Loucy (cell line): ENCODE results near the gene RFXAP.

Experiments
- H2AFZ ChIP-seq: fragments of 200-600 bp; sonication (generic); 2 replicates; pipeline ENCODE4 v1.6.0; 2016; ENCODE audit warnings: antibody characterized with exemption, mild to moderate bottlenecking, low read length, moderate library complexity
- H3F3A ChIP-seq: fragments of 200-600 bp; 2 replicates; pipeline ENCODE4 v1.6.0; 2016; ENCODE audit warnings: antibody characterized with exemption, low read depth, mild to moderate bottlenecking
- H3K27me3 ChIP-seq: fragments of 200-600 bp; sonication (generic); 2 replicates; pipeline ENCODE4 v1.6.1; 2014; ENCODE audit warnings: low read length, mild to moderate bottlenecking; ENCODE audit not compliant: insufficient read depth, poor library complexity, severe bottlenecking
- H3K36me3 ChIP-seq: fragments of 200-600 bp; sonication (generic); 2 replicates; pipeline ENCODE4 v1.6.1; 2016; ENCODE audit warnings: low read length; ENCODE audit not compliant: insufficient read depth
- H3K4me1 ChIP-seq: fragments of 200-600 bp; sonication (generic); 2 replicates; pipeline ENCODE4 v1.5.1; 2014; ENCODE audit warnings: low read length, mild to moderate bottlenecking; ENCODE audit not compliant: insufficient read depth, poor library complexity, severe bottlenecking
- H3K4me2 ChIP-seq: fragments of 200-600 bp; sonication (generic); 2 replicates; pipeline ENCODE4 v1.6.0; 2014; ENCODE audit warnings: antibody characterized with exemption, low read length, low read depth, mild to moderate bottlenecking; ENCODE audit not compliant: poor library complexity, severe bottlenecking
- H3K4me3 ChIP-seq: fragments of 200-600 bp; sonication (generic); 2 replicates; pipeline ENCODE4 v1.5.1; 2014; ENCODE audit warnings: low read length, mild to moderate bottlenecking, mixed read lengths; ENCODE audit not compliant: poor library complexity, severe bottlenecking
- H3K79me2 ChIP-seq: fragments of 200-600 bp; sonication (generic); 2 replicates; pipeline ENCODE4 v1.6.1; 2014; ENCODE audit warnings: low read length; ENCODE audit not compliant: insufficient read depth
- H3K9ac ChIP-seq: fragments of 200-600 bp; sonication (generic); 2 replicates; pipeline ENCODE4 v1.6.0; 2014; ENCODE audit warnings: mild to moderate bottlenecking, low read depth, low read length, moderate library complexity; ENCODE audit not compliant: poor library complexity, severe bottlenecking
- H3K9me2 ChIP-seq: fragments of 200-600 bp; sonication (generic); replicated peaks from 2 replicates; pipeline ENCODE4 v1.6.1; 2016; ENCODE audit warnings: low read depth, low read length, mixed read lengths
- H3K9me3 ChIP-seq: fragments of 200-600 bp; sonication (generic); 2 replicates; pipeline ENCODE4 v1.6.1; 2014; ENCODE audit warnings: mild to moderate bottlenecking, antibody characterized with exemption, low read length, low read depth; ENCODE audit not compliant: insufficient read depth
- H4K20me1 ChIP-seq: fragments of 200-600 bp; sonication (generic); 2 replicates; pipeline ENCODE4 v1.6.0; 2014; ENCODE audit warnings: antibody characterized with exemption, low read length, mild to moderate bottlenecking; ENCODE audit not compliant: insufficient read depth, poor library complexity, severe bottlenecking
- CTCF ChIP-seq: fragments of 200-600 bp; sonication (generic); conservative IDR thresholded peaks from 2 replicates; pipeline ENCODE4 v1.5.1; 2014; ENCODE audit warnings: mild to moderate bottlenecking, antibody characterized with exemption, low read length
- EZH2phosphoT487 ChIP-seq: fragments of 200-600 bp; IDR thresholded peaks from 2 replicates; pipeline ENCODE4 v1.6.1; 2018; ENCODE audit warnings: antibody characterized with exemption, mild to moderate bottlenecking, moderate library complexity, borderline replicate concordance

RFXAP gene

GRCh38 chr13:36807616-36808015, 11.4 kb upstream of the RFXAP start:
- no peak overlapping the region for H3K4me2 ChIP-seq
- no peaks in the 10 kb centered on the region for H4K20me1 ChIP-seq
- no peak for TF ChIP-seq CTCF
- TF ChIP-seq EZH2phosphoT487, result no peak
- H3K79me2 ChIP-seq, result no peaks in the 10 kb centered on the region
- H3K9ac ChIP-seq, result no peak overlapping the region
- H3K9me3 ChIP-seq, result no peaks in the 10 kb centered on the region
- H3K4me3 ChIP-seq, result no peak overlapping the region
- H2AFZ ChIP-seq, result no peak overlapping the region
- H3K36me3 ChIP-seq, result no peaks in the 10 kb centered on the region
- H3K4me1 ChIP-seq, result no peaks in the 10 kb centered on the region
- no peaks in the 10 kb centered on the region for H3F3A ChIP-seq
- no peaks in the 10 kb centered on the region for H3K9me2 ChIP-seq
- H3K27me3 ChIP-seq, result no peaks in the 10 kb centered on the region

- H3K4me1 ChIP-seq, result peaks cover 2% of the 10 kb centered on the region
- TF ChIP-seq CTCF (no peak), EZH2phosphoT487 (no peak)
- H3K4me2 ChIP-seq, result no peak overlapping the region
- no peaks in the 10 kb centered on the region for H3K36me3 ChIP-seq
- no peak overlapping the region for H2AFZ ChIP-seq
- H3K9me3 ChIP-seq, result no peaks in the 10 kb centered on the region
- no peaks in the 10 kb centered on the region for H4K20me1 ChIP-seq
- no peaks in the 10 kb centered on the region for H3K9me2 ChIP-seq
- no peak overlapping the region for H3K4me3 ChIP-seq
- H3K27me3 ChIP-seq, result no peaks in the 10 kb centered on the region
- no peaks in the 10 kb centered on the region for H3F3A ChIP-seq
- H3K9ac ChIP-seq, result no peak overlapping the region
- H3K79me2 ChIP-seq, result no peaks in the 10 kb centered on the region
Observed at GRCh38 chr13:36813225-36813624, 5.8 kb upstream of the RFXAP start.

- Histone ChIP-seq H3K79me2 (peaks cover 4% of the 10 kb centered on the region; the same call in 1 of the 2 replicates), H3K9me3 (no peaks in the 10 kb centered on the region), H3F3A (no peaks in the 10 kb centered on the region), H3K36me3 (no peaks in the 10 kb centered on the region), H3K27me3 (no peaks in the 10 kb centered on the region), H3K9me2 (no peaks in the 10 kb centered on the region), H3K4me3 (no peak overlapping the region), H4K20me1 (peaks cover 4% of the 10 kb centered on the region), H3K9ac (no peak overlapping the region), H2AFZ (no peak overlapping the region), H3K4me2 (no peak overlapping the region), H3K4me1 (peaks cover 8% of the 10 kb centered on the region)
- no peak for TF ChIP-seq CTCF
- no peak for TF ChIP-seq EZH2phosphoT487
Observed at GRCh38 chr13:36814465-36814864, 4.6 kb upstream of the RFXAP start.
